Stimulated activated CD4-positive, alpha-beta T cell treated with anti-CD3 and anti-CD28 coated beads, Interleukin-1b, Interleukin-23, amount 100 ng/mL, for 48 hours (primary cell): ENCODE results near the gene RNU6-1.

Experiments
- DNase-seq: peaks from one replicate; pipeline ENCODE4 v3.0.0-alpha.2; 2020

The RNU6-1 gene

GRCh38 chr15:67839929-67840748, at the start of gene RNU6-1:
Gene RNU6-1, minus strand, starts transcription at chr15:67840045.
- peak; percentile 94 for DNase-seq

GRCh38 chr15:67887776-67888175, 47.9 kb upstream of the RNU6-1 start:
- DNase-seq, result no peak

- no peak for DNase-seq
Measured at GRCh38 chr15:67885861-67886260, 46.0 kb upstream of the RNU6-1 start.

GRCh38 chr15:67885175-67885523, 45.3 kb upstream of the RNU6-1 start:
- no peak for DNase-seq

- peak; percentile 35 for DNase-seq
Measured at GRCh38 chr15:67884514-67885174, 44.8 kb upstream of the RNU6-1 start.

GRCh38 chr15:67884009-67884408, 44.2 kb upstream of the RNU6-1 start:
- DNase-seq, result no peak

- no peak for DNase-seq
Measured at GRCh38 chr15:67883234-67883773, 43.5 kb upstream of the RNU6-1 start.

- no peak for DNase-seq
Measured at GRCh38 chr15:67882487-67883233, 42.8 kb upstream of the RNU6-1 start.

GRCh38 chr15:67880651-67881182, 40.9 kb upstream of the RNU6-1 start:
- no peak for DNase-seq

- DNase-seq, result no peak
Measured at GRCh38 chr15:67879440-67880129, 39.7 kb upstream of the RNU6-1 start.

- no peak for DNase-seq
Measured at GRCh38 chr15:67878712-67879206, 38.9 kb upstream of the RNU6-1 start.

- no peak for DNase-seq
Measured at GRCh38 chr15:67873777-67874176, 33.9 kb upstream of the RNU6-1 start.

- no peak for DNase-seq
Measured at GRCh38 chr15:67870868-67871408, 31.1 kb upstream of the RNU6-1 start.

- DNase-seq, result no peak
Measured at GRCh38 chr15:67869701-67870100, 29.9 kb upstream of the RNU6-1 start.

GRCh38 chr15:67865766-67866165, 25.9 kb upstream of the RNU6-1 start:
- DNase-seq, result no peak

- no peak for DNase-seq
Measured at GRCh38 chr15:67865331-67865730, 25.5 kb upstream of the RNU6-1 start.

GRCh38 chr15:67863442-67863987, 23.7 kb upstream of the RNU6-1 start:
- DNase-seq, result peak; percentile 75

- no peak for DNase-seq
Measured at GRCh38 chr15:67862750-67863441, 23.1 kb upstream of the RNU6-1 start.

GRCh38 chr15:67861983-67862382, 22.1 kb upstream of the RNU6-1 start:
- no peak for DNase-seq

GRCh38 chr15:67859331-67859946, 19.6 kb upstream of the RNU6-1 start:
- no peak for DNase-seq

- DNase-seq, result no peak
Measured at GRCh38 chr15:67857220-67857619, 17.4 kb upstream of the RNU6-1 start.
